SH-SY5Y (cell line): ENCODE results near the gene SAA2.

Experiments used
- GATA2 ChIP-seq: IDR thresholded peaks from 2 replicates; pipeline ENCODE4 v1.6.1; 2011; ENCODE audit warnings: mild to moderate bottlenecking, low read depth, low read length
- GATA3 ChIP-seq: IDR thresholded peaks from 2 replicates; pipeline ENCODE4 v1.6.1; 2011; ENCODE audit warnings: low read depth, mild to moderate bottlenecking, low read length, moderate library complexity

Gene SAA2

GRCh38 chr11:18248561-18248960 is at the start of gene SAA2:
Gene SAA2 (minus strand): TSS chr11:18248668. CDS start chr11:18248011, 657 bp downstream.
- no peak for TF ChIP-seq GATA3
- TF ChIP-seq GATA2: no peak

- TF ChIP-seq GATA2 (no peak), GATA3 (no peak)
These were observed 46.8 kb upstream of the SAA2 start for GRCh38 chr11:18295316-18295715.

- TF ChIP-seq GATA2 (no peak), GATA3 (no peak)
These were observed 46.4 kb upstream of the SAA2 start for GRCh38 chr11:18294862-18295261.

- TF ChIP-seq GATA2: no peak
- TF ChIP-seq GATA3: no peak
These were observed 40.4 kb upstream of the SAA2 start for GRCh38 chr11:18288911-18289310.

- TF ChIP-seq GATA2: no peak
These were observed 37.4 kb upstream of the SAA2 start for GRCh38 chr11:18285841-18286240.

DNA sequence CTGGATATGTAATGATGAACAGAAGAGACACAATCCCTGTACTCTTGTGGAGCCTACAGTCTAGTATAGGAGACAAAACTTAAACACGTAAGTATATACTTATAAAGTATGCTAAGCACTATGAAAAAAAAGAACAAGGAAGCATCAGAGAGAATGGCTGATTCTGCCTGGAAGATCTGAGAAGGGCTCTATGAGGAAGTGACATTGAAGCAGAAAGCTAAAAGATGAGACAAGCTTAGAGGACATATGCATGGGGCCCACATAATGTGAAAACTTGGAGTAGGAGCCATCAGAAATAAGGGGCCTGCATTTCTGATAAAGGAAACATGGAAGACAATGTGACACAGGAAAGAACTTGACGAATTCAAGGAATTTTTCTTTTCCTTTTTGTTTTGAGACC is 34.2 kb upstream of the SAA2 start:
- TF ChIP-seq GATA3: no peak
- no peak for TF ChIP-seq GATA2

DNA sequence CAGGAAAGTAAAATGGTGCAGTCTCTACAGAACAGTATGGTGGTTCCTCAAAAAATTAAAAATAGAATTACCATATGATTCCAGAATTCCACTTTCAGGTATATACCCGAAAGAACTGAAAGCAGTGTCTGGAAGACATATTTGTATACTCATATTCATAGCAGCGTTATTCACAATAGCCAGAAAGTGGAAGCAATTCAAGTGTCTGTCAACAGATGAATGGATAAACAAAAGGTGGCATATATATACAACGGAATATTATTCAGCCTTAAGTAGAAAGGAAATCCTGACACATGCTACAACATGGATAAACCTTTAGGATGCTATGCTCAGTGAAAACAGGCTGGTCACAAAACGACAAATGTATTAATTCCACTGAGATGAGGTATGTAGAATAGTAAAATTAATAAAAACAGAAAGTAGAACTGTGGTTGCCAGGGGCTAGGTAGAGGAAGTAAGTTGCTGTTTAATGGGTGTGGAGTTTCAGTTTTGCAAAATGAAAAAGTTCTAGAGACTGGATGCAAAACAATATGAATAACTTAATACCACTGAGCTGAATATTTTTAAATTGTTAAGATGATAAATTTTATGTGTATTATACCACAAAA is 32.1 kb upstream of the SAA2 start:
- TF ChIP-seq GATA3: no peak
- no peak for TF ChIP-seq GATA2

DNA sequence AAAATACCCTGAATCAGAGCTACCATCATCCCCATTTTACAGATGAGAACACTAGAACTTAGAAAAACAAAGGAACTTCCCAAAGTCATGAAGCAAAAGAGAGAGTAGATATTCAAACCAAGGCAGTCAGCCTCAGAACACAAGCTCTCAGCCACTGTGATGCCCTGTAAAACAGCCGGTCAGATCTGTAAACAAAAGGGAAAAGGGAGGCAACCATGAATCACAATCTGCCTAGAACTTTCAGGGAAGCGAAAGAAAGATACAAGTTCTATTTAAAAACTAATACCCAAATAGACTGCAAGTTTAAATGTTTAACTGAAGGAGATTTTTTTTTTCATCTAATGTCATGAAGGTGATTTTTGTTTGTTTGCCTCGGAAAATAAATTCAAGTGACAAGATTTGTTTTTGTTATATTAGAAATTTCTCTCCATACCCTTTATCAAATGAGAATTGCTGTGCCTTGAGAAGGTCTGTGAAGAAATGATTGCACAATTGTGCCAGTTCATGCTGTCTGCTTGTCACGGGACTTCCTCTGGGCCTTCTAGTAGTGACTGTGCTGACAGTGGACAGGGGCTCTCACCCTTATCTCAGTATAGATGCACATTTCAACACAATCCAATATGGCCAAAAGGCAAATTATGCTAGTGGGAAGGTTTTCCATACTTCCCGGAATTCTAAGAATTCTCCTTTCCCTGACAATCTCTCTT is 29.2 kb upstream of the SAA2 start:
- TF ChIP-seq GATA3 (no peak), GATA2 (no peak)

GRCh38 chr11:18271206-18271605 is 22.7 kb upstream of the SAA2 start:
- TF ChIP-seq GATA3 (no peak), GATA2 (no peak)

DNA sequence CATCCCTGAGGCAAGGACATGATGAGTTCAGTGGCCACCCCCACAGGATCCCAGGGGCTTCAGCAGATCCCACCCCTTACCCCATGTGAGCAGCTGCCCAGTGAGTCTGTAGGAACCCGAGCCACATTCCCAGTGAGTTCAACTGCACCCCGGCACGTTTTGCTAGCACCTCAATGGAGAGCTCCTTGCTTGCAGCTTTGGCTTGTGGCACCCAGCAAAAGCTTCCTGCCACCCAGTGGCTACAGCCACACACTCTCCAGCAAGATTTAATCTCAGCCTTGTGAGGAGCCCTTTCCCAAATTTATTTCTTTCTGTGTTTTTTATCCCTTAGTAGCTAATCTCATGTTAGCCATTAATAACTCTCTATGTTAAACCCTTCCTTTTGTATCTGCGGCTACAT is 21.6 kb upstream of the SAA2 start:
- TF ChIP-seq GATA2 (no peak), GATA3 (no peak)

- TF ChIP-seq GATA3 (no peak), GATA2 (no peak)
These were observed 17.5 kb upstream of the SAA2 start, which contains the start of gene SAA1 for GRCh38 chr11:18265949-18266348. Gene SAA1 (plus strand): TSS chr11:18266264. CDS start chr11:18266888, 624 bp downstream.

- TF ChIP-seq GATA3: no peak
- TF ChIP-seq GATA2: no peak
These were observed 16.4 kb upstream of the SAA2 start for GRCh38 chr11:18264677-18265555.

GRCh38 chr11:18264035-18264434 is 15.6 kb upstream of the SAA2 start:
- TF ChIP-seq GATA3 (no peak), GATA2 (no peak)

- no peak for TF ChIP-seq GATA3
- TF ChIP-seq GATA2: no peak
These were observed 13.3 kb upstream of the SAA2 start for GRCh38 chr11:18261721-18262120.
